ENCODE measurements around the gene ELF5. TPM values are rescaled to one million over a fixed set of nuclear protein-coding genes. Genes with fewer than 3 reads are reported as not detected.

ELF5 gene
- total and polyA plus RNA-seq, 2 of the 13 experiments (the other 11 are each of a cell fraction or from before 2014, with no cell fraction given), result 0.51 to 2.6 TPM

- H3K4me1 ChIP-seq (ENCODE audit: insufficient read depth, low read length), result peaks cover 76% of the 10 kb centered on the region
Measured at GRCh38 chr11:34499719-34500500, 13.7 kb downstream of the ELF5 start.

More at GRCh38 chr11:34499719-34500500, 13.7 kb downstream of the ELF5 start:
- Histone ChIP-seq H3K79me2 (ENCODE audit: insufficient read depth, low read length) (no peaks in the 10 kb centered on the region), H3K4me2 (ENCODE audit: low read depth, low read length) (no peak overlapping the region), H3K36me3 (replicated peaks in 1 of 2; ENCODE audit: control insufficient read depth in 1 of 2, insufficient read depth in 2 of 2, low read length in 2 of 2) (no peaks in the 10 kb centered on the region), H3K9me3 (ENCODE audit: low read length) (no peaks in the 10 kb centered on the region), H3K4me3 (replicated peaks in 1 of 3; ENCODE audit: insufficient read depth in 1 of 3, low read depth in 2 of 3, low read length in 3 of 3) (no peak overlapping the region), H2AFZ (ENCODE audit: low read length) (no peak overlapping the region), H3K27ac (ENCODE audit: extremely low read length, insufficient read depth, low read length) (no peak overlapping the region), H4K20me1 (ENCODE audit: insufficient read depth, low read length) (no peaks in the 10 kb centered on the region), H3K9ac (ENCODE audit: insufficient read depth, low read depth, low read length) (no peak overlapping the region), H3K27me3 (ENCODE audit: control insufficient read depth in 1 of 2, insufficient read depth in 2 of 2, low read length in 2 of 2) (no peaks in the 10 kb centered on the region)
- ATAC-seq (no peak), FAIRE-seq (no peak), DNase-seq (ENCODE audit: low spot score) (no peak)
- WGBS (ENCODE audit: low lambda C conversion rate), result 76% methylated on average over 3 of the region's 3 CpGs
- ChIA-PET POLR2A (interaction anchor here (0.8 kb wide), 1 partner anchor 13 kb away, joined by 3 read pairs; no protein-coding TSS in a partner anchor), CTCF (ENCODE audit: low intra/inter-chr PET ratio, low total read pairs) (no interaction called here)
- BruUV-seq (replicated peaks), result no TSS peak
- intact Hi-C loops (cut with micrococcal nuclease; ENCODE audit: unreplicated experiment), result loop anchor here (2.0 to 5.0 kb wide), 2 partner anchors 391 to 892 kb away; no protein-coding TSS in a partner anchor
- TF ChIP-seq SP1 (IDR thresholded peaks at IDR 0.05) (no peak), SP1 (CRISPR knock-in tag; IDR thresholded peaks at IDR 0.05) (no peak), ZNF768 (CRISPR knock-in tag; IDR thresholded peaks at IDR 0.05) (peak; percentile 44; the same call in 1 of the 2 replicates), PCBP1 (IDR thresholded peaks at IDR 0.05; ENCODE audit: borderline replicate concordance, low read depth, low read length) (no peak), ATF6 (CRISPR knock-in tag; conservative IDR thresholded peaks at IDR 0.05) (no peak)
- in situ Hi-C loops (cut with HindIII; ENCODE audit: extremely low pct_ligation_motif_present, low pct_unique_long_range_greater_than_20kb), result loop anchor here (10.0 to 25.0 kb wide), 3 partner anchors 335 to 645 kb away; no protein-coding TSS in a partner anchor

Measured in HepG2 (cell line).